CD14-positive monocyte (primary cell): ENCODE measurements around the gene MS4A4E. TPM values are rescaled to one million over a fixed set of nuclear protein-coding genes. Genes with fewer than 3 reads are reported as not detected.

Experiments
- DNase-seq, 3 donors: peaks; one replicate each; pipeline ENCODE4 v3.0.0-alpha.2; 2011 to 2022
- H2AFZ ChIP-seq: 2 replicates; pipeline ENCODE4 v1.6.0; 2012; ENCODE audit warnings: mild to moderate bottlenecking, low read depth, low read length, inconsistent platforms; ENCODE audit not compliant: insufficient read depth, poor library complexity, severe bottlenecking
- H3K27ac ChIP-seq, 2 donors: 1 replicate in 1 of 2; 2 replicates in 1 of 2; pipeline ENCODE4 v1.5.1; 2012 to 2013; ENCODE audit warnings: low read length in 2 of 2, control low read depth in 1 of 2, inconsistent platforms in 1 of 2, low read depth in 1 of 2, mild to moderate bottlenecking in 1 of 2
- H3K27me3 ChIP-seq, 2 donors: one replicate each; pipeline versions ENCODE4 v1.6.0 to v1.6.1; 2011 to 2013; ENCODE audit warnings: low read length in 2 of 2; ENCODE audit not compliant: control insufficient read depth in 2 of 2, insufficient read depth in 2 of 2
- H3K36me3 ChIP-seq, 2 donors: replicated peaks in 1 of 2; 1 replicate in 1 of 2; 2 replicates in 1 of 2; pipeline versions ENCODE4 v1.5.1 to v1.6.1; 2012 to 2013; ENCODE audit warnings: low read length in 2 of 2, control low read depth in 1 of 2, inconsistent platforms in 1 of 2, mild to moderate bottlenecking in 1 of 2; ENCODE audit not compliant: insufficient read depth in 2 of 2, control insufficient read depth in 1 of 2
- H3K4me1 ChIP-seq, 2 donors: 1 replicate in 1 of 2; 2 replicates in 1 of 2; pipeline versions ENCODE4 v1.5.1 to v1.6.1; 2012 to 2013; ENCODE audit warnings: low read length in 2 of 2, control low read depth in 1 of 2, inconsistent platforms in 1 of 2, mild to moderate bottlenecking in 1 of 2, moderate library complexity in 1 of 2; ENCODE audit not compliant: insufficient read depth in 2 of 2, control insufficient read depth in 1 of 2
- H3K4me2 ChIP-seq: replicated peaks from 2 replicates; pipeline ENCODE3; 2012; ENCODE audit warnings: low read length, moderate library complexity, mild to moderate bottlenecking; ENCODE audit not compliant: poor library complexity, severe bottlenecking; ENCODE audit errors: extremely low read depth
- H3K4me3 ChIP-seq, 3 experiments: fragments of 200-600 bp in 1 of 3; sonication (generic) in 1 of 3; replicated peaks in 1 of 3; 1 replicate in 2 of 3; 2 replicates in 1 of 3; pipeline ENCODE4 v1.5.1; 2011 to 2013; ENCODE audit warnings: low read length in 3 of 3, mild to moderate bottlenecking in 3 of 3, control low read depth in 2 of 3, low read depth in 2 of 3, inconsistent platforms in 1 of 3, moderate library complexity in 1 of 3
- H3K79me2 ChIP-seq: 2 replicates; pipeline ENCODE4 v1.6.0; 2012; ENCODE audit warnings: mild to moderate bottlenecking, control low read depth, inconsistent platforms, low read length, moderate library complexity; ENCODE audit not compliant: insufficient read depth
- H3K9ac ChIP-seq: 2 replicates; pipeline ENCODE4 v1.6.0; 2017; ENCODE audit warnings: low read length, mild to moderate bottlenecking; ENCODE audit not compliant: insufficient read depth, poor library complexity, severe bottlenecking
- H3K9me3 ChIP-seq, 2 donors: replicated peaks in 1 of 2; 1 replicate in 1 of 2; 2 replicates in 1 of 2; pipeline versions ENCODE4 v1.5.1 to v1.6.1; 2012 to 2013; ENCODE audit warnings: low read length in 2 of 2, control low read depth in 1 of 2; ENCODE audit not compliant: control insufficient read depth in 1 of 2, insufficient read depth in 1 of 2
- H4K20me1 ChIP-seq: 2 replicates; pipeline ENCODE4 v1.6.0; 2012; ENCODE audit warnings: mild to moderate bottlenecking, low read length, control low read depth, moderate library complexity; ENCODE audit not compliant: insufficient read depth
- H3K27ac Mint-ChIP-seq, 7 donors: one replicate each; pipeline ENCODE4 v1.8.0; 2020; ENCODE audit warnings: mild to moderate bottlenecking in 7 of 7, mixed read lengths in 7 of 7, moderate library complexity in 6 of 7, inconsistent platforms in 2 of 7
- H3K27me3 Mint-ChIP-seq, 3 donors: one replicate each; pipeline ENCODE4 v1.8.0; 2021 to 2022; ENCODE audit warnings: low read depth in 3 of 3, mild to moderate bottlenecking in 3 of 3, mixed read lengths in 3 of 3, moderate library complexity in 3 of 3, inconsistent platforms in 1 of 3
- H3K36me3 Mint-ChIP-seq, 2 donors: one replicate each; pipeline ENCODE4 v1.8.0; 2020; ENCODE audit warnings: mixed read lengths in 2 of 2, inconsistent platforms in 1 of 2, mild to moderate bottlenecking in 1 of 2
- H3K4me1 Mint-ChIP-seq: one replicate; pipeline ENCODE4 v1.8.0; 2020; ENCODE audit warnings: mild to moderate bottlenecking, mixed read lengths
- H3K4me3 Mint-ChIP-seq, 2 donors: one replicate each; pipeline ENCODE4 v1.8.0; 2020; ENCODE audit warnings: mild to moderate bottlenecking in 2 of 2, mixed read lengths in 2 of 2, moderate library complexity in 1 of 2
- H3K9me3 Mint-ChIP-seq, 7 donors: one replicate each; pipeline ENCODE4 v1.8.0; 2020 to 2022; ENCODE audit warnings: mixed read lengths in 7 of 7, mild to moderate bottlenecking in 6 of 7, moderate library complexity in 6 of 7, inconsistent platforms in 2 of 7
- CTCF ChIP-seq: fragments of 200-600 bp; IDR thresholded peaks from one replicate; pipeline ENCODE4 v1.8.0; 2022; ENCODE audit warnings: antibody characterized with exemption, mild to moderate bottlenecking
- WGBS: methylation state at CpG from one replicate; pipeline ENCODE4 v1.1.5; 2013; ENCODE audit warnings: missing lambda C conversion rate; ENCODE audit not compliant: insufficient coverage; 5-methylcytosine and 5-hydroxymethylcytosine counted together
- intact Hi-C, 2 donors: fragments of 100-400 bp; cut with micrococcal nuclease; formaldehyde crosslinking; loops; one replicate each; pipeline versions ENCODE4 v1.15.0 to v1.15.1; 2023
- polyA plus RNA-seq, 3 donors: library from polyadenylated mRNA; depleted of rRNA in 1 of 3; unstranded in 2 of 3; stranded (reverse) in 1 of 3; fragments of 300-500 nt in 2 of 3; fragments of >200 nt in 1 of 3; fragmentation: Illumina TruSeq in 2 of 3; gene quantifications; 1 replicate in 2 of 3; 2 replicates in 1 of 3; pipeline ENCODE4 v1.2.3, GENCODE V29; 2012 to 2021

Gene MS4A4E
- polyA plus RNA-seq, 3 donors = 1.00 to 10.2 (median 1.1) TPM

GRCh38 chr11:60197442-60197841 lies 45.5 kb downstream of the MS4A4E start:
- Mint-ChIP-seq H3K9me3 (peaks cover 6 to 22% (median 17%) of the 10 kb centered on the region in 7 donors), H3K4me1 (peaks cover 44% of the 10 kb centered on the region), H3K4me3 (no peak overlapping the region), H3K27me3 (peaks cover 0 to 1% (median 0%) of the 10 kb centered on the region in 3 donors), H3K36me3 (peaks cover 16 to 38% of the 10 kb centered on the region in 2 donors), H3K27ac (peak overlapping the region in 1 of 7 donors; percentile 16)
- Histone ChIP-seq H3K79me2 (peaks cover 8% of the 10 kb centered on the region), H2AFZ (no peak overlapping the region), H3K4me1 (peaks cover 34 to 44% of the 10 kb centered on the region in 2 donors), H3K27me3 (no peaks in the 10 kb centered on the region), H3K4me2 (no peak overlapping the region), H3K27ac (peak overlapping the region in 1 of 2 donors; percentile 36), H3K36me3 (peaks cover 6 to 10% of the 10 kb centered on the region in 2 donors), H3K9me3 (peaks cover 0 to 9% of the 10 kb centered on the region in 2 donors), H3K9ac (no peak overlapping the region), H3K4me3 (no peak overlapping the region), H4K20me1 (no peaks in the 10 kb centered on the region)
- intact Hi-C loops = no loop called here
- WGBS = no CpG with 5 or more reads among the region's 1 CpG
- no peak for DNase-seq
- no peak for TF ChIP-seq CTCF

DNA sequence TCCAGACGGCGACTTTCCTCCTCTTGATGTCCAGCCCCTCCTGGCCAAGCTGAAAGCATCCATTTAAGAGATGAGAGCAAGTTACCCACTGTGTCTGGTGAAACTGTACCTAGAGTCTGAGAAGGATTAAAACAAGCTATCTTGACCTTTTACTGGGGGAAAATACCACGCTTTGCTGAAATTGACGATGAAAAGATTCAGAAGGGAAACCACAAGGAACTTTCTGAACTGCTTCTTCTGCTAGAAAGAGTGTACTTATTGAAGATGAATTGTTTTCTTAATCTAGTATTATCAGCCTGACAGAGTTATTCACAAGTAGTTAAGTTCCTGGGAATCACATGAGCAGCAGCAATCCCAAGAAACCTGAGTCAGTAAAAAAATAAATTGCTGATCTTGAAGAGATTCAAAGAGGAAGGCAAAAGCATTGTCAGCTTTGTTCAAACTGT lies 47.0 kb downstream of the MS4A4E start:
- Mint-ChIP-seq H3K4me3 (peak overlapping the region in 1 of 2 donors; percentile 66), H3K9me3 (peaks cover 4 to 26% (median 18%) of the 10 kb centered on the region in 7 donors), H3K27me3 (peaks cover 0 to 1% (median 0%) of the 10 kb centered on the region in 3 donors), H3K36me3 (peaks cover 11 to 26% of the 10 kb centered on the region in 2 donors), H3K27ac (peak overlapping the region; percentile 70 to 93 (median 87)), H3K4me1 (peaks cover 45% of the 10 kb centered on the region)
- peaks cover 8% of the 10 kb centered on the region for H3K79me2 ChIP-seq
- peaks cover 0 to 9% of the 10 kb centered on the region in 2 donors for H3K9me3 ChIP-seq
- no peak for TF ChIP-seq CTCF
- H3K4me3 ChIP-seq = peak overlapping the region in 1 of 3 experiments; percentile 49
- no peaks in the 10 kb centered on the region for H3K27me3 ChIP-seq
- H3K4me1 ChIP-seq = peaks cover 34 to 46% of the 10 kb centered on the region in 2 donors
- H3K27ac ChIP-seq = peak overlapping the region; percentile 47 to 78
- no peak overlapping the region for H3K9ac ChIP-seq
- DNase-seq = no peak
- 50% methylated on average over 1 of the region's 4 CpGs for WGBS
- no peaks in the 10 kb centered on the region for H3K36me3 ChIP-seq
- no peaks in the 10 kb centered on the region for H4K20me1 ChIP-seq
- intact Hi-C loops = no loop called here
- H3K4me2 ChIP-seq = peak overlapping the region; percentile 40
- peak overlapping the region; percentile 73 for H2AFZ ChIP-seq
